Measurements from ENCODE around the gene NDUFB8.

GRCh38 chr10:100535715-100536353 lies 6.2 kb upstream of the NDUFB8 start, which contains the start of gene HIF1AN:
- peak; percentile 77 for TF ChIP-seq CTCF (conservative IDR thresholded peaks at IDR 0.05; ENCODE audit: low read depth, low read length)
- TF ChIP-seq EZH2 (IDR thresholded peaks at IDR 0.05; ENCODE audit: low read length, unreplicated experiment): no peak

Data from PC-3 (cell line).